Right forelimb (tissue), 1 donor: ENCODE results near the gene VSIG10L.
A peak's percentile ranks its signal among the peaks of the same experiment; 100 is the strongest.

ENCODE experiments used
- DNase-seq: peaks from one replicate; pipeline ENCODE4 v3.0.0-alpha.2; 2018

Gene VSIG10L

DNA sequence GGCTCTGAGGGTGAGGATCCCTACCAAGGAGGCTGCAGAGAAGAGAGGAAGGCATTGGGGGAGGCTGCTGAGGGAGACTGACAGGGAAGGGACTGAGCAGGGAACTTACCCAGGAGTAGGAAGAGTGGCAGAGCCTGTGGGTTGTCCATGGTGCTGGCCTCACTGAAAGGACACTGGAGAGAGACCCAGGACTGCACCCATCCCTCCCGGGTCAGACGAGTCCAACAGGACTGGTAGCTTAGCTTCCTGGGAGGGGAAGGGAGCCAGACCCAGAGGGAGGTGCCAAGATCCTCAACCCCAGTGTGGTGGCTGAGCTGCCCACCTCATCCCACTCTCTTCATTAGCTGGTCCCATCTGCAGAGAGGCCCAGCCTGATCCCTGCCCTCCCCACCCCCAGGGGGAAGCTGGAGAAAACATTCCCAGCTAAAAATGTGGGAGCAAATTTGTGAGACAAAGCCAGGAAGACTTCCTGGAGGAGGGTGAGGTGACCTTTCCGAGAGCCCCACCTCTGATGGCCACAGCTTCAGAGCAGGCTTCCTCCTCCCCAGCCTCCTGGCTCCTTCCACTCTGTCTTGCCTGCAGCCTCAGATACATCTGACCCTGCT, at the start of gene VSIG10L:
VSIG10L (minus strand) TSS at position 164 of the 605 bp plus-strand sequence; CDS start at position 149, 15 bp downstream.
- DNase-seq: no peak

DNA sequence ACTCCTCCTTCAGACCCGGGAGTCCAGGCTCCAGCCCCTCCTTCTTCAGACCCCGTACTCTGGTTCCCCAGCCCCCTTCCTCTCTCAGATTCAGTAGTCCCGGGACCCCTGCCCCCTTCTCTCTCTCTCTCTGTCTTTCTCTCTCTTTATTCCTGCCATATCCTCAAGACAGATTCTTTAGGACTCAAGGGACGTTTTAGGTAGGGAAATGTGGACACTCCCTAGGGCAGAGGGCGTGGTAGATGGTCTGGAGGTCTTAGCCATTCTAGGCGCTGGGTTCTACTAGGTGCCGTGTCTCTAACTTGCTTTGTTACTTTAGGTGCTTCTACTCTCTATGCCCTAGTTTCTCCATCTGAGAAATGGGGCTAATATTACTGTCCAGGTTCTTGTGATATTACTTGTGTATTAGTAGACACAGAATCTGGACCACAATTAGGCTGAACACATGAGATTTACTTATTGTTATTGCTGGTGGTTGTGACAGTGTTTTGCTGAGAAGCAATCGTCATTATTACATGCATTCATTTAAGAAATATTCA, 49.2 kb upstream of the VSIG10L start:
- DNase-seq: no peak

DNA sequence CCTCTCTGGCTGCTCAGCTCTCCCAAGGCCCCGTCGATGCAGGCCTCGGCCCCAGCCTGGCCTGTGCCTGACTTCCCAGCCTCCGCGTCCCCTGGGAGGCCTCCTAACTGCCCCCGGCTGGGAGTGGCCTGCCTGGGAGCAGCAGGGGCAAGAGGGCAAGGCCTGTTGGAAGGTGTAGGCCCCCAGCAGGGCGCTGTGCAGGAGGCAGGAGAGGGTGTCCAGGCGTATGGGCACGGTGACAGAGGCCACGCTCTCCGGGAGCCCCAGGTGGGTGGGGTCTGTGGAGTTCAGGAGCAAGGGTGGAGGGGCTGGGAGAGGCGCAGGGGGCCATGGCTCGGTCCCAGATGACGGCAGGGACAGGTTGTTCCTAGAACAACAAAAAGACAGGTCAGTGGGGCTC, 47.2 kb upstream of the VSIG10L start:
- DNase-seq: no peak

DNA sequence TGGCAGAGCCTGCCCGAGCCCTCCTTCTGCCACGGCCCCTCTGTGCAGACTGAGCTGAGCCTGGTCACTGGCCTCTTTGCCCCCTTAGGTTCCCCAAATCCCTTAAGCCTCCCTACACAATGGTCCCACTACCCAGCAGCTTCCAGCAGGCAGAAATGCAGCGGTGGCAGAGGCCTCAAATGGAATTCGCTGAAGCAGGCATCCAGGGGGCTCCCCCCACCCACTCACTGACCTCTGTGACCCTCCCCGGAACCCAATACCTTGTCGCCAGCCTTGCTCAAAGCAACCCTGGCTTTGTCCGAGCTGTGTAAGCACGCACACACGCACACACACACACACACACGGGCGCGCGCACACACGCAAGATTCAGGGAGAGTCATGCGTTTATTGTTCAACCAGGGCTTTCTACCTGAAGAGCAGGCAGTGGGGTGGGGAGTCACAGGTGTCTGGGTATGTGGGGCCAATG, 46.0 kb upstream of the VSIG10L start, which contains the start of gene LIM2:
LIM2 (minus strand) TSS at position 51 of the 466 bp plus-strand sequence. CDS start 531 bp downstream, outside the sequence.
- DNase-seq: no peak

DNA sequence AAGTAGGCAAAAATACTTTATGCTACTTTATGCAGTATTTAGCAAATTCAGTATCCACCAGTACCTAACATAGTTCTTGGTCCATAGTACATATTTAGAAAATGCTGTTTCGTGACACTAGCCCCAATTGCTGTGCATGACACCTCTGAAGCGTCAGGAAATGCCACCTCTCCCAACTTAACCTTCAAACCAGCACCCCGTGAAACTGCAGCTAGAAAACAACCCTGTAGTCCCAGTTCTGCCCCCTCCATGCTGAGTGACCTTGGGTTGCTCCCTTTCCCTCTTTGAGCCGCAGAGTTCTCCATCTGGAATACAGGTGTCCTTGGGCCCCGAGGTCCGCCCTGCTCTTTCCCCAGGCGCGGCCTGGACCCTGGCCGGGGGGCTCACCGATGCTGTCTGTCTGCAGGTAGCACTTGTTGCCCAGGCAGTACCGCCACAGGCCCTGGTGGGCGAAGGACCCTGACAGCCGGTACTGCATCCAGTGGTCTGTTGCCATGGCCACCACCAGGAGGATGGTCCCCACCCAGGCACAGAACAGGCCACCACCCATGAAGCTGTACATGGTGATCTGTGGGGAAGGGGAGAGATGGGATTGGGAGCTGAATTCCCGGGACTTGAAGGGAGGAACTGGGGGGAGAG, 45.1 kb upstream of the VSIG10L start:
- no peak for DNase-seq

DNA sequence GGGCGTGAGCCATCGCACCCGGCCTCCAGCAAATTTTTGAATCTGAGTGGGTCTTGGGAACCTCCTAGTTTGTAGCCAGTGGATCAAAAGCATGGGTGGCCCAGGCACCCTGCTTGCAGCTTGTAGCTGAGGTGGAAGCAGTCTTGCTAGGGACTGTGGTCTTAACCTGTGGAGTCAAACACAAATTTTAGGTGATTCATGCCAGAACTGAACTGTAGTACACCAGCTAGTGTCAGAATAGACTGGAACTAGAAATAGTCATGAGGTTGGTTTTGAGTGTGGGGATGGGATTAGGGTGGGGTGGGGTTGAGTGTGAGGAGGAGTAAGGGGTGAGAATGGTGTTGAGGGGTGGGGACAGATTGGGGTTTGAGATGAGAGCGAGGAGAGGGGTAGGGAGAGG, 40.1 kb upstream of the VSIG10L start:
- DNase-seq: no peak

DNA sequence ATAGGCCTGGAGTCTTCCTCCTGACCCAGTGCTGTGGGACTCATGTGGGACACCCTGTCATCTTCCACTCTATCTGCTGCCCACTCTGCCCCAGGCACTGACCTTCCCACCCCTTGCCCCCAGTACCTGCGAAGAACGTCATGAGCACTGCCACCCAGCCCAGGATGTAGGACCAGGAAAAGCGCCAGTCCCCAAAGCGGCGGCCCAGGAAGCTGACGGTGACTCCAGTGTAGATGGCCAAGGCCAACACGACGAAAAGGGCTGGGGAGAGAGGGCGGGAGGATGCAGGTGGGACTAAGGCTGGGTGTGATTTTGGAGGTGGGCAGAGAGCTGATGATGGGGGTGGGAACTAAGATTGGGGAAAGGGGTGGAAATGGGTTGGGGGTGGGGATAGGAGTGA, 38.4 kb upstream of the VSIG10L start:
- DNase-seq: no peak

DNA sequence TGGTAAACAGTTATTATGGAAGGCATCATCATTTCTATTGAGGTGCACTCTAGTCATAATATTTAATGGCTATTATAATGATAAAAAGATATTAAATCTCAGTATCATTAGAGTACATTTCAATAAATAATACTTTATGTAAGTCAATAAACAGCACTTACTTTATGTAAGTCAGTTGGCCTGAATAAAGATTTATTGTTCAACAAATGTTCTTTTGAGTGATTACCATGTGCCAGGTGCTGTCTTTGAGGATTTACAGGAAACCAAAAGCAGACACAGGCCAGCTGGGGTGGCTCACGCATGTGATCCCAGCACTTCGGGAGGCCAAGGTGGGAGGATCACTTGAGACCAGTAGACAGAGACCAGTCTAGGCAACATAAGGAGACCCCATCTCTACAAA, 35.5 kb upstream of the VSIG10L start:
- no peak for DNase-seq

DNA sequence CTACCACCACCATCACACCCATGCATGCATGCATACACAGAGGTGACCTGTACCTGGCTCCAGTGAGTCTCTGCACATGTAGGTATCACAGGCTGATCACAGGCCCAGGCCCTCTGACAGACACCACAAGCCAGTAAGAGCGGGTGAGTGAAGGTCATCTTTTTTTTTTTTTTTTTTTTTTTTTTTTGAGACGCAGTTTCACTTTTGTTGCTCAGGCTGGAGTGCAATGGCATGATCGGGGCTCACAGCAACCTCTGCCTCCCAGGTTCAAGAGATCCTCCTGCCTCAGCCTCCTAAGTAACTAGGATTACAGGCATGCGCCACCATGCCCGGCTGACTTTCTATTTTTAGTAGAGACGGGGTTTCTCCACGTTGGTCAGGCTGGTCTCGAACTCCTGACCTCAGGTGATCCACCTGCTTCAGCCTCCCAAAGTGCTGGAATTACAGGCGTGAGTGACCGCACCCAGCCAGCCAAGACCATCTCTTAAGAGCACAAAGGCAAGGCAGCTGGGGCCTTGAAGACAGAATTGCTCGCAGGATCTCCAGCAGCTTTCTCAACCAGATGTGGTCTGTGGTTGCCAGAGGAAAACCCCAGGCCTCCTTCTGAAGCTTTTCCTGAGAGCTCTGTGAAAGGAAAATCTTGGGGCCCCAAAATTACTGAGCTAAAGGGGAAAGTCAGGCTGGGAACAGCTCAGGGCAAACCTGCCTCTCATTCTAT, 33.7 kb upstream of the VSIG10L start:
- DNase-seq: peak; percentile 7

DNA sequence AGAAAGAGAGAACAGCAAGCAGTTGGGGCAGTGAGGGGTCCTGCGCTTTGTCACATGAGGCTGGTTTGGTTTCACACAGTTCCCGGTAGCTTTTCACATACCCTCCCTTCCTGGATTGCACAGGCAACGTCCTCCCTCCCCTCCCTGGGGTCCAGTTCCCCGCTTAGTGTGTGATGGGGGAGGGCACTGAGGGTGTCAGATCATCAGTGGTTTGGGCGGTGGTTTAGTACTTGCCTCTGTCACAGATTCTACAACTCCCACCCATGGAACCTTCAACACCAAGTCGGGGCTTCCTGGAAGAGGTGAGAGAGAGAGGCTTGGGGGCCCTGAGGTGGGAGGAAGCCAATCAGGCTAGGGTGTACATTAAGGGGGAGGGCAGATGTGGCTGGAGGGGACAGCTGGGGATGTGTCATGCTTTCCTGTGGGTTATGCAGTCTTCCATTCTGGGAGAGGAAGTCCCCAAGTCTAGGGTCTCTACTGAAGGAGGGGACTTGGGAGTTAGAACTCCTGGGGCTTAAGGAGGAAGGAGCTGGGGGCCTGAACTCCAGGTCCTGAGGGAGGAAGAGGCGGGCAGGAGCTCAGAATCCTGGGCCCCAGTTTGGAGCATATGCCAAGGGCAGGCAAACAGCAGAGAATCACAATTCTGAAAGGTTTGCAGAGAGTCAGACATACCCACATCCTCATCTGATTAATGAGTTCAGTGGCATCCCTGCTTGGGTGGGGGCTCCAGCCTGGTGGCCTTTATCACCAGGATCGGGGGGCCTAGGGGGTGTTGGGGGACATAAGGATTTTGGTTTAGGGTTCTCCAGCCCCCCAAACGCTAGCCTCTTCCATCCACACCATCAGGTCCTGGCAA, 30.9 kb upstream of the VSIG10L start, which contains the start of gene NKG7:
NKG7 (minus strand) TSS at position 6 of the 856 bp plus-strand sequence. CDS start 119 bp downstream, outside the sequence.
- DNase-seq: peak; percentile 38

DNA sequence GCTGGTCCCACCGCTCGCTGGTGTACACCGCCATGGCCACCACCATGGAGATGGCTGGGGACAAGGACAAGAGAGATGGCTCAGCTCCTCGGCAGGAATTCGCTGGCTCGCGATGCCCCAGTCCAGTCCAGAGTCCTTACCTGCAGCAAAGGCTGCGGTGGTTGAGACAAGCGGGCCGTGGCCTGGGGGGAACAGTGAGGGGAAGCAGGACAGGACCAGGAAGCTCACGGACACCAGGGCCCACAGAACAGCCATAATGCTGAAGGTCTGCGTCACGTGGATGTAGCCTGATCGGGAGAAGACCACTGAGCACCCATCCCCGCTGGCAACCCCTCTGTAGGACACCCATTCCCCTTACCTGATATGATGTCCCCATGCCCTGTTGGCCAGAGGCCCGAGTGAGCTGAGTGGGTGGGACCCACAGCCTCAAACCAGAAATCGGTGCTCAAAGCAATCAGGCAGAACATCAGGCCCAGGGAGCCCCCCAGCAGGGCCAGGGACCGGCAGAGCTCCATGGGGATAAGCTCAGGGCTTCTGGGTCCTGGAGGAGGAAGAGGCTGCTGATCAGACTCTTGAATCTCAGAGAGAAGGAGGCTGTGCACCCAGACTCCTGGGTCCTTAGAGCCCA, 30.2 kb upstream of the VSIG10L start:
- peak; percentile 38 for DNase-seq

DNA sequence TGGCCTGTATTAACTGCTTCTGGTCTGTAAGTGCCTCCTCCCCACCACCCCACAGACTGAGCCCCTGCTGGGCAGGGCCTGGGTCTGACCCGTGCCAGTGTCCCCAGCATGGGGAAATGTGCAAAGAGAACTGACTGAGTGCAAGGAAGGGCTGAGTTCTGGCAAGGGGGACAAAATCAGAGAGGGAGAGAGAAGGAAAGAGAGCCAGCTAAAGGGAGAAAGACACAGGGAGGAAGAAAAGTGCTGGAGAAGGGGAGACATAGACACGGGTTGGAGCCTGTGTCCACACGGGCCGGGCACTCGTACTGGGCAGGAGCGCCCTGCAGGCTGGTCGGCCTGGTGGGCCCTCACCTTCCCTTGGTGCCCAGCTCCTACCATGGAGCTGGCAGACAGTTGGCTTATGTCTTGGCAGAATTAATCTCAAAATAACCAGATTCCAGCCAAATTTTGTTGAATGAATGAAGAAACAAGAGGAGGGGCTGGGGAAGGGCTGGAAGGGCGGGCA, 29.3 kb upstream of the VSIG10L start:
- no peak for DNase-seq

DNA sequence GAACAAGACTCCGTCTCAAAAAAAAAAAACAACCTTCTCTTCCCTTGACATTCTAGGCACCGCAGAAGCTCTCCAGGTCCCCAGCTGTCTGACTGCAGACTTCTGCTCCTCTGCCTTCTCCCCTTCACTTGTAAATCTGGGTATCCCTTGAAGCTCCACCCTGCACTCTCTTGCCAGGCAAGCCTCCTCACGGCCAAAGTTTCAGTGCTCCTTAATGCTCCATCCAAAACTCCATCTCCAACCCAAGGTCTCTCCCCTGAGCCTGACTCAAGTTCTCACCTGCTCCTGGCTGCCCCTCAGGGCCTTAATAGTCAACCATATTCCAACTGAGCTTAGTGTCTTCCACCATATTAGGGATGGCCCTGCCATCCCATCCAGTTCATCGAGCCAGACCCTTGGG, 28.3 kb upstream of the VSIG10L start:
- DNase-seq: peak; percentile 6

DNA sequence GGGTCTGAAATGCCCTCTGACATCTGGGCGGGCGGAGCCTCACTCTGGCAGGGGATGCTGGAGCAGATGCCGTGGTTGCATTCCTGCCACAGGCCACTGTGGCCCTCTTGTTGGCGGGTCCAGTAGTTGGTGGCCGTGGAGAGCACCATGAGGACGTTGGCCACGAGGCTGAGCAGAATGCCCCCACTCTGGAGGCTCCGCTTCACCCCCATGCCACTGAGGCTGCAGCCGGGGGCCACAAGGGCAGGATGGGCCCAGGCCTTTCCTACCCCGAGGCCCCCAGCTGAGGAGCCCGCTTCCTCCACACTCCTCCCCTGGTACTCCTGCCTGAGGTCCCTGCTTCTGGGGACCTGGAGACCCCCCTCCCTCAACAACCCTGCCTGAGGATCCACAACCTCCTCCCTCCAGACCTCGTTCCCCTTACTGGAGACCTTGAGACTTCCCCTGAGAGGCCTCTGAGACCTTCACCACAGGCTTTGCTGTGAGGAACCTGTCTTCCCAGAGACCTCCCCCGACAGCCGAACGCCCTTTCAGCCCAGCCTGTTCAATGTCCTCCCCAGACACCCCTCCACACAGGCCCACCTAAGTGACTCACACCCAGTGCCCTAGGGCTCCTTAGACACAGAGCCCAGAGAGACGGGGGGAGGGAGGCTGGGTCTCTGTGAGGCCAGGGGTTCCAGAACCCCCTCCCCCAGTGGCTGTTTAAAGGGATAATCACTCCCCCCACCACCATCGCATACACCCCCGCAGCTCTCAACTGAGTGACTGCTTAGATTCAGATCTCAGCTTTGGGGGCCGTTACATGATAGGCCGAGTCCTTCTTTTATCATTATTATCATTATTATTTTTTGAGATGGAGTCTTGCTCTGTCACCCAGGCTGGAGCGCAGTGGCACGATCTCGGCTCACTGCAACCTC, 26.7 kb upstream of the VSIG10L start, which contains the start of gene CLDND2:
CLDND2 (minus strand) TSS at position 638 of the 917 bp plus-strand sequence; CDS start at position 212, 426 bp downstream.
- no peak for DNase-seq

DNA sequence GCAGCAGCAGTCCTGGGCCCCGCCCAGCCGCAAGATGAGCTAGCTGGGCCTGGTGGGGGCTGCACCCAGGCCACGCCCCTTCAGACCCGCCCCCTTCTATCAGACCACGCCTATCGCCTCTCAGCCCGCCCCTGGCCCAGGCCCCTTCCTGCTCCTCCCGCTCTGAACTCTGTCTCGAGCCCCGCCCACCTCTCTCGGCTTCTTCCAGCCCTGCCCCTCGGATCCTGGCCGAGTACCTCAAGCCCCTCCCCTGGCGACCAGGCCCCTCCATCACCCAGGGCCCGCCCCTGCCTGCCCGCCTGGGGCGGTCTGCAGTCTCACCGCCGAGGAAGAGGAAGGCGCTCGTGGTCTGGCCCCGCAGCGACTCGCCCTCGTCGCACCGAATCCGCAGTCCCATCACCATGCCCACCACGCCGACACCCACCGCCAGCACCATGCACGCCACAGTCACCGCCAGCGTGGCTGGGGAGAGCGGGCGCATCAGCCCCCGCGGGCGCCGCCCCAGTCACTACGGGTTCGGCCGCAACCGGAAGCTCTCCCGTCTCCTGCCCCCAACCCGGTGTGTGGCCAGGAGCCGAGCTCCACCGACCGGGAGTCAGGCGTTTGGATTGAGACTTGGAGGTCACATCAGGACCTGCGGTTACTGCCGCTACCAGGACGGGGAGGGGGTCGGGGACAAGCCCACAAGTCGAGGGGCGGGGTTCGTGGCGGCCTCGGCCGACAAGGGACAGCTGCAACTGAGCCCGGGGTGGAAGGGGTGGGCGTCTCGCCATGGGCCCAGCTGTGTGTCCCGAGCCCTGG, 25.8 kb upstream of the VSIG10L start:
- peak; percentile 100 for DNase-seq

DNA sequence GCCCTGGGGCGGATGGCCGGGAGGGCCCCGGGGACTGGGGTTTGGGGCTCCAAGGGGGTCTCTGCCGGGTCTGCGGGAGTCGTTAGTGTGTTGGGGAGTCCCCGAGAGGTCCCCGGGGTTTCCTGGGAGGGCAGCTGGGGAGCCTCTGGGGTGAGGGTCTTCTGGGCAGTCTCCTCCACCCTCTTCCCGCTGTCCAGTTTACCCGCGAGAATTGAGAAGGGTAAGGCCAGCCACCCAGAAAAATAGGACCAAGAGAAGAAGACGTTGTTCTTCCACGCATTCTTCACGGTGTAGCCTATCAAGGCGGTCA, 25.3 kb upstream of the VSIG10L start:
- DNase-seq: no peak

DNA sequence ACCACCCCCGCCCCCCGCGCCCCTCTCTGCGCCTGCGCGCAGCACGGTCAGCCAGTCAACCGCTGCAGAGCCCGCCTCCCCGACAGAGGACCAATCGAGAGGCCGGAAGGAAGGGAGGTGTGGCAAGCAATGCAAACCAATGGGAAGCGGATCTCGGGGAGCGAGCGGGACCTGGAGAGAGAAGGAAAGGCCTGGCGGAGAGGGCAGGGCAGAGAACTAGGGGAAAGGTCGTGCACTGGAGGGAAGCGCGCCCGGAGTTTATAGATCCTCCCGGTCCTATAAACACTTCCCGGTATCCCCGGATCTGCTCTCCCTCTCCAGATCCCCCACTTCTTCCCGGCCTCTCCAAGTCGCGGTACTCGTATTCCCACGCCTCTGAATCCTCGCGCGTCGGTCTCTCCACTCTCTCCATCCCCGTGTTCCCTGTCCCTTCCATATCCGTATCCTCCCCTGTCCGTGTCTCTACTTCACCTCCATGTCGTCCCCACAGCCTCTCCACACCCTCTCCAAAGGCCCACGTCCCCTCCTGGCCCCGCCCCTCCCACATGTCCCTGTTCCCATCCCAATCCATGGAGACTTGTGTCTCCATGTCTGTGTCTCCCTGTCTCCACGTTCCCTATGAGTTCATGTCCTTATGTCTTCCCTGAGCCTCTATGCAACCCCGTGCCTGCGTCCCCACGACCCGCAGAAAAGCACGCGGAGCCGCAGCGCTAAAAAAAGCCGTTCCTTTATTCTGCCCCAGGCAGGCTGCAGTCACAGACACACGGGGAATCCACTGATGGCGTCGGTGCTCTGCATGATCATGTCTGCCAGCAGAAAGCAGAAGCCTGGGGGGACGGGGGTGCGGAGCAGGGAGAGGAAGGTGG, 24.7 kb upstream of the VSIG10L start:
- DNase-seq: peak; percentile 96

DNA sequence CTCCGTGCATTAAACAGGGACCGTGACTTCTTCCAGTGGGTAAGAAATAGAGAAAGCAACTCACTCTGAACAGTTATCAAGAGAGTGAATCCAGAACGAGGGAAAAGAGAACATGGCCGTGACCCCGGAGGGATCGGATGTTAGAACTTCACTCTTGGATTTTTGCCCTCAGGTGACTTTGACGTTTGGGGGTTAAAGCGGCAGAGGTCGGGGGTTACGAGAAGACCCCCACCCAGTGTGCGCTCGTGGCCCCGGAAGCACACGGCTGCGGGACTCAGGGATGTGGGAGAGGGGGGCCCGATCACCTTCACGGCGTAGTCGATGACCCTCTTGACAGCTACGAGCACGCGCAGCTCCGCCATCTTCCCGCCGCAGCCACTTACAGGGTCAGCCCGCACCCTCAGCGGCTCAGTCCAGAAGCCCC, 24.0 kb upstream of the VSIG10L start, which contains the start of gene ETFB:
ETFB (minus strand) TSS at position 424 of the 424 bp plus-strand sequence; CDS start at position 362, 62 bp downstream.
- no peak for DNase-seq
